Measurements from ENCODE around the gene HLA-E. TPM values are rescaled to one million over a fixed set of nuclear protein-coding genes. Genes with fewer than 3 reads are reported as not detected.

HLA-E gene
- total RNA-seq, 1 experiment from 2014 or later, result 47.0 TPM

GRCh38 chr6:30500421-30501355 lies 11.4 kb downstream of the HLA-E start:
- POLR2A ChIA-PET, result no interaction called here
- H3K36me3 ChIP-seq (ENCODE audit: control insufficient read depth, insufficient read depth, low read length), result no peaks in the 10 kb centered on the region
- Mint-ChIP-seq H3K27me3 (ENCODE audit: insufficient read depth, unreplicated experiment) (no peaks in the 10 kb centered on the region), H3K27ac (ENCODE audit: unreplicated experiment) (no peak overlapping the region), H3K4me3 (ENCODE audit: unreplicated experiment) (no peak overlapping the region), H3K4me1 (ENCODE audit: low read depth, unreplicated experiment) (no peaks in the 10 kb centered on the region), H3K36me3 (ENCODE audit: insufficient read depth, unreplicated experiment) (no peaks in the 10 kb centered on the region), H3K9me3 (ENCODE audit: unreplicated experiment) (no peaks in the 10 kb centered on the region)
- H3K4me1 ChIP-seq, result no peaks in the 10 kb centered on the region
- intact Hi-C loops (cut with micrococcal nuclease; ENCODE audit: unreplicated experiment), result no loop called here
- no peaks in the 10 kb centered on the region for H3K27me3 ChIP-seq (replicated peaks; ENCODE audit: control insufficient read depth, insufficient read depth, low read length)
- no peak overlapping the region for H3K4me3 ChIP-seq (ENCODE audit: low read depth, low read length)
- H3K9me3 ChIP-seq, result no peaks in the 10 kb centered on the region
- TF ChIP-seq CTCF (IDR thresholded peaks at IDR 0.05; ENCODE audit: insufficient read depth in 1 of 2, low read depth in 1 of 2, low read length in 1 of 2, severe bottlenecking in 1 of 2, unreplicated experiment in 1 of 2), result no peak
- CTCF ChIA-PET, result no interaction called here
- DNase-seq, result no peak
- BruUV-seq (replicated peaks), result no TSS peak

GRCh38 chr6:30507849-30508827 lies 18.8 kb downstream of the HLA-E start:
- H3K4me1 Mint-ChIP-seq (ENCODE audit: low read depth, unreplicated experiment), result peaks cover 5% of the 10 kb centered on the region
- no peaks in the 10 kb centered on the region for H3K4me1 ChIP-seq
- no peak for DNase-seq
- H3K4me3 Mint-ChIP-seq (ENCODE audit: unreplicated experiment), result no peak overlapping the region
- H3K4me3 ChIP-seq (ENCODE audit: low read depth, low read length), result no peak overlapping the region
- ChIA-PET POLR2A (no interaction called here), CTCF (interaction anchor here (1.5 kb wide), 1 partner anchor 37 kb away, joined by 3 read pairs; no protein-coding TSS in a partner anchor)
- no peaks in the 10 kb centered on the region for H3K36me3 Mint-ChIP-seq (ENCODE audit: insufficient read depth, unreplicated experiment)
- no peaks in the 10 kb centered on the region for H3K36me3 ChIP-seq (ENCODE audit: control insufficient read depth, insufficient read depth, low read length)
- H3K27me3 ChIP-seq (replicated peaks; ENCODE audit: control insufficient read depth, insufficient read depth, low read length), result no peaks in the 10 kb centered on the region
- no peak for TF ChIP-seq CTCF (IDR thresholded peaks at IDR 0.05; ENCODE audit: insufficient read depth in 1 of 2, low read depth in 1 of 2, low read length in 1 of 2, severe bottlenecking in 1 of 2, unreplicated experiment in 1 of 2)
- intact Hi-C loops (cut with micrococcal nuclease; ENCODE audit: unreplicated experiment), result no loop called here
- no peaks in the 10 kb centered on the region for H3K27me3 Mint-ChIP-seq (ENCODE audit: insufficient read depth, unreplicated experiment)
- H3K27ac Mint-ChIP-seq (ENCODE audit: unreplicated experiment), result no peak overlapping the region
- no TSS peak for BruUV-seq (replicated peaks)
- H3K9me3 Mint-ChIP-seq (ENCODE audit: unreplicated experiment), result no peaks in the 10 kb centered on the region
- no peaks in the 10 kb centered on the region for H3K9me3 ChIP-seq
